Astrocyte (in vitro differentiated cells and primary cell): ENCODE measurements around the gene PVALEF. TPM values are rescaled to one million over a fixed set of nuclear protein-coding genes. Genes with fewer than 3 reads are reported as not detected.

Source experiments
- DNase-seq: peaks from one replicate; pipeline ENCODE4 v3.0.0-alpha.2; 2010; ENCODE audit warnings: low read depth
- FAIRE-seq: peaks from 2 replicates; lab custom pipeline; 2011; peaks lifted over from hg19 to GRCh38; lab: Jason Lieb, UNC
- H2AFZ ChIP-seq: 2 replicates; pipeline ENCODE4 v1.6.0; 2012; ENCODE audit warnings: low read depth, low read length, inconsistent platforms
- H3K27ac ChIP-seq: 2 replicates; pipeline ENCODE4 v1.5.1; 2011; ENCODE audit warnings: low read depth, low read length, inconsistent platforms
- H3K27me3 ChIP-seq: 2 replicates; pipeline ENCODE4 v1.6.0; 2011; ENCODE audit warnings: low read length, inconsistent platforms; ENCODE audit not compliant: insufficient read depth
- H3K36me3 ChIP-seq: 2 replicates; pipeline ENCODE4 v1.5.1; 2011; ENCODE audit warnings: low read length, inconsistent platforms; ENCODE audit not compliant: insufficient read depth
- H3K4me1 ChIP-seq: 2 replicates; pipeline ENCODE4 v1.5.1; 2011; ENCODE audit warnings: low read length, inconsistent platforms; ENCODE audit not compliant: insufficient read depth
- H3K4me2 ChIP-seq: 2 replicates; pipeline ENCODE4 v1.6.0; 2012; ENCODE audit warnings: low read length, inconsistent platforms
- H3K4me3 ChIP-seq: 2 replicates; pipeline ENCODE4 v1.5.1; 2011; ENCODE audit warnings: low read depth, mild to moderate bottlenecking, low read length, inconsistent platforms; ENCODE audit not compliant: insufficient read depth
- H3K79me2 ChIP-seq: 2 replicates; pipeline ENCODE4 v1.6.0; 2012; ENCODE audit warnings: mild to moderate bottlenecking, low read length, inconsistent platforms; ENCODE audit not compliant: insufficient read depth
- H3K9ac ChIP-seq: 2 replicates; pipeline ENCODE4 v1.6.0; 2012; ENCODE audit warnings: mild to moderate bottlenecking, low read length, inconsistent platforms
- H3K9me3 ChIP-seq: 2 replicates; pipeline ENCODE4 v1.5.1; 2012; ENCODE audit warnings: low read depth, mild to moderate bottlenecking, low read length, inconsistent platforms; ENCODE audit not compliant: insufficient read depth
- H4K20me1 ChIP-seq: 2 replicates; pipeline ENCODE4 v1.6.0; 2012; ENCODE audit warnings: low read length, inconsistent platforms; ENCODE audit not compliant: insufficient read depth
- H3K27ac Mint-ChIP-seq: one replicate; pipeline ENCODE4 v1.8.0; 2021; ENCODE audit warnings: mild to moderate bottlenecking, mixed read lengths; ENCODE audit not compliant: unreplicated experiment
- H3K27me3 Mint-ChIP-seq: one replicate; pipeline ENCODE4 v1.8.0; 2021; ENCODE audit warnings: low read depth, mixed read lengths; ENCODE audit not compliant: unreplicated experiment
- H3K36me3 Mint-ChIP-seq: one replicate; pipeline ENCODE4 v1.8.0; 2021; ENCODE audit warnings: low read depth, mixed read lengths; ENCODE audit not compliant: unreplicated experiment
- H3K4me1 Mint-ChIP-seq: one replicate; pipeline ENCODE4 v1.8.0; 2021; ENCODE audit warnings: low read depth, mixed read lengths; ENCODE audit not compliant: unreplicated experiment
- H3K4me3 Mint-ChIP-seq: one replicate; pipeline ENCODE4 v1.8.0; 2021; ENCODE audit warnings: mild to moderate bottlenecking, moderate library complexity, mixed read lengths; ENCODE audit not compliant: unreplicated experiment
- H3K9me3 Mint-ChIP-seq: one replicate; pipeline ENCODE4 v1.8.0; 2021; ENCODE audit warnings: mild to moderate bottlenecking, mixed read lengths; ENCODE audit not compliant: unreplicated experiment
- EZH2 ChIP-seq: IDR thresholded peaks from 2 replicates; pipeline ENCODE4 v1.6.1; 2012; ENCODE audit warnings: mild to moderate bottlenecking, low read length, inconsistent platforms; ENCODE audit not compliant: insufficient read depth
- microRNA-seq: library from miRNA; unstranded; fragments of <30 nt; microRNA quantifications from one replicate; pipeline ENCODE4 v1.2.0, GENCODE V29; 2020
- total RNA-seq: library from RNA; stranded (reverse); gene quantifications from 2 replicates; pipeline ENCODE4 v1.2.1, GENCODE V29; 2021
- TF ChIP-seq, protein P1 (sequence below): IDR thresholded peaks from 2 replicates; pipeline ENCODE4 v1.5.1; 2011; ENCODE audit warnings: low read depth, mild to moderate bottlenecking, inconsistent platforms, low read length, moderate library complexity; ENCODE audit not compliant: insufficient read depth

PVALEF gene
- total RNA-seq, 1 donor from 2014 or later = not detected

DNA sequence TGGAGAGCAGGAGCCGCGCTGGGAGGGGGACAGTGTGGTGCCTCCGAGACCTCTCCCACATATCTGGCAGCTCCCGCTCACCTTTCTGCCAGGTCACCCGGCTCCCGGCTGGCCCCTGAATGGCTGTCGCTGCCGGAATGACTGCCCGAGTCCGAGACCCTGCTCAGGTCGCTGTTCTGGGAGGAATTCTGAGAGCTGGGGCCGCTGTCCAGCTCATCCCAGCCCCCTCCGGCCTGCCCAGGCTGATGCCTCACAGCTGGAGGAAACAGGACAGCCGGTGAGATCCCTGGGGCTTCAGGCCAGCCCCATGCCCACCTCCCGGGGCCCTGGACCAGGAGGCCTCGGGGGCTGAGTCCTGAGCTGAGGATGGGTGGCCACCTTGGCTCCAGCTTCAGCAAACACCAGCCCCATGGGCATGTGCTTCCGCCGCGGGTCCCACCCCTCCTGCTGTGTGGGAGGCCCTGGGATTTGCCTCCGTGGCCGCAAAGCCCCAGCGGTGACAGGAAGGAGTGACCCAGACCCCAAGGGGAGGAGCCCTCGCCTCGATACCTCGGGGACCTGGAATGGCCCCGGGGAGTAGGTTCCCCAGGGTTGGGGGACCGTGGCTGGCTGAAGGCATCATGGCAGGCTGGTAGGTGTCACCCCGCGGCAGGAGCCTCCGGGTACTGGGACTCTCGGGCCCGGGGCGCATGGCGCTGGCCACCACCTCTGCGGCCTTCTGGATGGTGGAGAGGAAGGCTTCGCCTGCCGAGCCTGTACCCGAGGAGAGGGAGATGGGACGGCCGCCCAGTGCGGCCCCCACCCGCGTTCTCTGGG is 66.7 kb downstream of the PVALEF start:
- Histone ChIP-seq H4K20me1 (peaks cover 21% of the 10 kb centered on the region), H3K4me3 (no peak overlapping the region), H3K9me3 (no peaks in the 10 kb centered on the region), H3K27me3 (no peaks in the 10 kb centered on the region), H3K4me2 (no peak overlapping the region), H3K27ac (no peak overlapping the region), H2AFZ (no peak overlapping the region), H3K9ac (no peak overlapping the region), H3K79me2 (peaks cover 16% of the 10 kb centered on the region), H3K36me3 (peaks cover 2% of the 10 kb centered on the region), H3K4me1 (no peaks in the 10 kb centered on the region)
- no peak for FAIRE-seq
- no peaks in the 10 kb centered on the region for H3K27me3 Mint-ChIP-seq
- H3K27ac Mint-ChIP-seq = no peak overlapping the region
- peaks cover 14% of the 10 kb centered on the region for H3K36me3 Mint-ChIP-seq
- no peaks in the 10 kb centered on the region for H3K4me1 Mint-ChIP-seq
- H3K9me3 Mint-ChIP-seq = no peaks in the 10 kb centered on the region
- no peak for DNase-seq
- H3K4me3 Mint-ChIP-seq = no peak overlapping the region
- TF ChIP-seq EZH2 = no peak
- TF ChIP-seq, protein P1, sequence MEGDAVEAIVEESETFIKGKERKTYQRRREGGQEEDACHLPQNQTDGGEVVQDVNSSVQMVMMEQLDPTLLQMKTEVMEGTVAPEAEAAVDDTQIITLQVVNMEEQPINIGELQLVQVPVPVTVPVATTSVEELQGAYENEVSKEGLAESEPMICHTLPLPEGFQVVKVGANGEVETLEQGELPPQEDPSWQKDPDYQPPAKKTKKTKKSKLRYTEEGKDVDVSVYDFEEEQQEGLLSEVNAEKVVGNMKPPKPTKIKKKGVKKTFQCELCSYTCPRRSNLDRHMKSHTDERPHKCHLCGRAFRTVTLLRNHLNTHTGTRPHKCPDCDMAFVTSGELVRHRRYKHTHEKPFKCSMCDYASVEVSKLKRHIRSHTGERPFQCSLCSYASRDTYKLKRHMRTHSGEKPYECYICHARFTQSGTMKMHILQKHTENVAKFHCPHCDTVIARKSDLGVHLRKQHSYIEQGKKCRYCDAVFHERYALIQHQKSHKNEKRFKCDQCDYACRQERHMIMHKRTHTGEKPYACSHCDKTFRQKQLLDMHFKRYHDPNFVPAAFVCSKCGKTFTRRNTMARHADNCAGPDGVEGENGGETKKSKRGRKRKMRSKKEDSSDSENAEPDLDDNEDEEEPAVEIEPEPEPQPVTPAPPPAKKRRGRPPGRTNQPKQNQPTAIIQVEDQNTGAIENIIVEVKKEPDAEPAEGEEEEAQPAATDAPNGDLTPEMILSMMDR = no peak

Small RNA genes within 50 kb of the gene (microRNA-seq; reads per million reads assigned to microRNA genes)
- gene MIR1250 = 4.4 reads per million, percentile 16 among the genes with 10 or more reads in this experiment
- not detected for gene MIR3065
- not detected for gene MIR338
- not detected for gene MIR657

Other genes with a start within 250 kb of the PVALEF start
- gene CHMP6, start 173.7 kb upstream of the PVALEF start, total RNA-seq = 16.8 and 19.0 TPM in 2 replicates
- 43.3 and 51.4 TPM in 2 replicates for gene BAIAP2, start 130.4 kb upstream of the PVALEF start, total RNA-seq
- gene AATK, start 714 bp downstream of the PVALEF start, total RNA-seq = 0.41 and 0.54 TPM in 2 replicates
- 5.8 and 5.9 TPM in 2 replicates for gene CEP131, start 57.5 kb downstream of the PVALEF start, total RNA-seq
- gene TEPSIN, start 73.5 kb downstream of the PVALEF start, total RNA-seq = 26.4 and 28.7 TPM in 2 replicates
- gene NDUFAF8, start 73.8 kb downstream of the PVALEF start, total RNA-seq = 52.6 and 67.2 TPM in 2 replicates
- 71.4 and 80.3 TPM in 2 replicates for gene SLC38A10, start 129.8 kb downstream of the PVALEF start, total RNA-seq
- 18.5 TPM in 2 replicates for gene BAHCC1, start 229.9 kb downstream of the PVALEF start, total RNA-seq